ENCODE data around the gene RBM33. TPM values are rescaled to one million over a fixed set of nuclear protein-coding genes. Genes with fewer than 3 reads are reported as not detected.

The RBM33 gene
- total RNA-seq, 2 donors from 2014 or later, result 48.8 to 49.6 TPM

- no peak for DNase-seq (ENCODE audit: low spot score)
- intact Hi-C loops (cut with DNase I), result no loop called here
These were observed 66.6 kb downstream of the RBM33 start for GRCh38 chr7:155711081-155711480.

GRCh38 chr7:155713384-155713783 is 68.9 kb downstream of the RBM33 start:
- DNase-seq (ENCODE audit: low spot score), result no peak
- intact Hi-C loops (cut with DNase I), result no loop called here

GRCh38 chr7:155714702-155715101 is 70.2 kb downstream of the RBM33 start:
- intact Hi-C loops (cut with DNase I), result no loop called here
- no peak for DNase-seq (ENCODE audit: low spot score)

GRCh38 chr7:155715111-155715805 is 70.8 kb downstream of the RBM33 start:
- DNase-seq (ENCODE audit: low spot score), result no peak
- intact Hi-C loops (cut with DNase I), result no loop called here

- no peak for DNase-seq (ENCODE audit: low spot score)
- intact Hi-C loops (cut with DNase I), result no loop called here
These were observed 72.7 kb downstream of the RBM33 start for GRCh38 chr7:155717010-155717744.

- intact Hi-C loops (cut with DNase I), result no loop called here
- DNase-seq (ENCODE audit: low spot score), result no peak
These were observed 76.6 kb downstream of the RBM33 start for GRCh38 chr7:155721056-155721455.

- DNase-seq (ENCODE audit: low spot score), result no peak
- intact Hi-C loops (cut with DNase I), result no loop called here
These were observed 77.7 kb downstream of the RBM33 start for GRCh38 chr7:155722118-155722517.

DNA sequence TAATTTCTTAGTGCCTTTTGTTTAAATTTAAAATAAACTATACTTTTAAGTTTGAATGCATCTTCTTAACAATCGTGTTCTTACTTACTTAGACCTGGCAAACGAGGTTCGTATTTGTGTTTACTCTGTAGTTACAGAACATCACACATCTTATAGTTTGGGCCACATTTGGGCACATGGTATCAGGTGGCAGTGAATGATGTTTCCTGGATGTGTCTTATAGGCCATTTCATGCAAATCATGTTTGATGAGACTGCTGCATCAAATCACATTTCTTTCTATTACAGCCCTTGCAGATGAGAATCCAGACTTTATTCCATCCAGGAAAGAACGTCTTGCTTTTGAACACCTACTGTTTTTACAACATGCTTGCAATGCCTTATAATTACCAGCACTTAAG is 78.5 kb downstream of the RBM33 start:
- no peak for DNase-seq (ENCODE audit: low spot score)
- intact Hi-C loops (cut with DNase I), result no loop called here

GRCh38 chr7:155724327-155725005 is 80.0 kb downstream of the RBM33 start:
- no peak for DNase-seq (ENCODE audit: low spot score)
- intact Hi-C loops (cut with DNase I), result no loop called here

GRCh38 chr7:155725006-155725355 is 80.5 kb downstream of the RBM33 start:
- intact Hi-C loops (cut with DNase I), result no loop called here
- no peak for DNase-seq (ENCODE audit: low spot score)

DNA sequence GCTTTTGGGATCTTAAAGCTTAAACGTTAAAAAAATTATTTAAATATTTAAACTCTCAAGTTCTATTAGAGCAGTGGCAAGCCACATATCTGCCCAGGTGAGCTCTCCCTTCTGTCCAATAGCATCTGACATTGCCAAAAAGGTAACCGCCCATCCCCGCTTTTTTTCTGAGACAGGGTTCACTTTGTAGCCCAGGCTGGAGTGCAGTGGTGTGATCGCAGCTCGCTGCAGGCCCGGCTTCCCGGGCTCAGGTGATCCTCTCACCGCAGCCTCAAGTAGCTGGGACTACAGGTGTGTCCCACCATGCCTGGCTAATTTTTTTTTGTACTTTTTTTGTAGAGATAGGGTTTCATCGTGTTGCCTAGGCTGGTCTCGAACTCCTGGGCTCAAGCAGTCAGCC is 83.2 kb downstream of the RBM33 start:
- DNase-seq (ENCODE audit: low spot score), result no peak
- intact Hi-C loops (cut with DNase I), result no loop called here

DNA sequence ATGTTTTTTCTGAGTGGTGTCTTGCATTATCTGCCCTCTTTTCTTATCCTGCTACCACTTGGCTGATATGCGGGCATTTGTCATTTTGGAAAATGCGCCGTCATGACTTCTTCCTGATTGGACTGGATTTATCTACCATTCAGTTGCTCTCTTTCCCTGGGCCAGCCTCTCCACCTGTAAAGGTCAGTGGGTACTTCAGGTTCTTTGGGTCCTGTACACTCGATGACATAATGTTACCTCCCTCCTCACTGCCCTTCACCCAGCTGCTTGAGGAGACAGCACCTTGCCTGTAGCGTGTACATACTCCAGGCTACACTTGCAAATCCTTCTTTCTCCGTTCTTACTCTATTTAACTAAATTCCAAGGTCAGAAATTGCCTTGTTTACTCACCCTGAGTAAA is 83.7 kb downstream of the RBM33 start:
- intact Hi-C loops (cut with DNase I), result no loop called here
- no peak for DNase-seq (ENCODE audit: low spot score)

GRCh38 chr7:155729847-155730246 is 85.4 kb downstream of the RBM33 start:
- intact Hi-C loops (cut with DNase I), result loop anchor here in 1 of 2 donors (10.0 kb wide), 1 partner anchor 135 kb away; no protein-coding TSS in a partner anchor
- DNase-seq (ENCODE audit: low spot score), result no peak

DNA sequence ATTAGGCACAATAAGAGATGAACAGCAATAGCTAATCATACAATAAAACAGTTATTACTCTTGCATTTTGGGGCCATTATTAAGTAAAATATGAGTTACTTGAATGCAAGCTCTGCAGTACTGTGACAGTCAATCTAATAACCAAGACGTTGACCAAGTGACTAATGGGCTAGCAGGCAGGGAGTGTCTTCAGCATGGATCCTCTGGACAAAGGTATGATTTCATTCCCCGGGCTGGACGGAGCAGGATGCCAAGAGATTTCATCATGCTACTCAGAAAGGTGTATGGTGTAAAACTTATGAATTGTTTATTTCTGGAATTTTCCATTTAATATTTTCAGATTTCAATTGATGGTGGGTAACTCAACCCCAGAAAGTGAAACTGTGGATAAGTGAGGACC is 86.9 kb downstream of the RBM33 start:
- intact Hi-C loops (cut with DNase I), result loop anchor here in 1 of 2 donors (10.0 kb wide), 1 partner anchor 137 kb away; no protein-coding TSS in a partner anchor
- DNase-seq (ENCODE audit: low spot score), result no peak

DNA sequence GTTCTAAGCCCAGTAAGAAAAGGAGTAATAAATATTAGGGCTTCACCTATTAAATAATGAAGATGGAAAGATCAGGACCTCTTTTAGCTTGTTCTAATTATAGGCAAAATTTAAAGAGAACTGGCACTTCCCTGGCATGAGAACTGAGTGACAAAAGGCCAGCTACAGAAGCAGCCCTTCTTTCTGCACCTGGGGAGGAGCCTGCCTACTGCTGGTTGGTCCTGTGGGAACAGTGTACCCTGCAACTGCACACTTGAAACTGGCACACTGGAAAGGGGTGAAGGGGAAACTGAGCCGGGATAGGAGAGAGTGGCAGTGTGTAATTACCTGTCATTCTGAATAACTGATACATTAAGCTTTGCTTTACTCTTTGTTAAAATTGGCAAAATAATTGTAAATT is 87.4 kb downstream of the RBM33 start:
- intact Hi-C loops (cut with DNase I), result loop anchor here in 1 of 2 donors (10.0 kb wide), 1 partner anchor 137 kb away; no protein-coding TSS in a partner anchor
- DNase-seq (ENCODE audit: low spot score), result no peak

DNA sequence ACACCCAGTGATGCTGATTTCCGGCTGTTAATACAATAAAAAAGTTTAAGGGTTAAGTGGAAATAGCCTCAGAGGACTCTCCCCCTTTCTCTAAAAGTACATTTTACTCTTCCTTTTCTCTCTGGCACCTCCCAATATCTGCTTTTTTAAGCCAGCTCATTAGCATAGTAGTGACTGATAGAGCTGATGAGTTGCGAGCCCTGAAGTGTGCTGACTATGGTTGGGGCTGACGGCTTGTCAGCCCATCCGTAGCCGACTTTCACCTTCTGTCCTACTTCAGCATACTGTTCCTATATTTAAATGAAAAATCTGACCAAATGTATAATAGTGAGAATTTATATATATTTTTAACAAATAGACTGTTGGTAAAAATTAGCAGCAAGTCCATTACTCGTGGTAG is 87.8 kb downstream of the RBM33 start:
- DNase-seq (ENCODE audit: low spot score), result no peak
- intact Hi-C loops (cut with DNase I), result loop anchor here in 1 of 2 donors (10.0 kb wide), 1 partner anchor 137 kb away; no protein-coding TSS in a partner anchor

DNA sequence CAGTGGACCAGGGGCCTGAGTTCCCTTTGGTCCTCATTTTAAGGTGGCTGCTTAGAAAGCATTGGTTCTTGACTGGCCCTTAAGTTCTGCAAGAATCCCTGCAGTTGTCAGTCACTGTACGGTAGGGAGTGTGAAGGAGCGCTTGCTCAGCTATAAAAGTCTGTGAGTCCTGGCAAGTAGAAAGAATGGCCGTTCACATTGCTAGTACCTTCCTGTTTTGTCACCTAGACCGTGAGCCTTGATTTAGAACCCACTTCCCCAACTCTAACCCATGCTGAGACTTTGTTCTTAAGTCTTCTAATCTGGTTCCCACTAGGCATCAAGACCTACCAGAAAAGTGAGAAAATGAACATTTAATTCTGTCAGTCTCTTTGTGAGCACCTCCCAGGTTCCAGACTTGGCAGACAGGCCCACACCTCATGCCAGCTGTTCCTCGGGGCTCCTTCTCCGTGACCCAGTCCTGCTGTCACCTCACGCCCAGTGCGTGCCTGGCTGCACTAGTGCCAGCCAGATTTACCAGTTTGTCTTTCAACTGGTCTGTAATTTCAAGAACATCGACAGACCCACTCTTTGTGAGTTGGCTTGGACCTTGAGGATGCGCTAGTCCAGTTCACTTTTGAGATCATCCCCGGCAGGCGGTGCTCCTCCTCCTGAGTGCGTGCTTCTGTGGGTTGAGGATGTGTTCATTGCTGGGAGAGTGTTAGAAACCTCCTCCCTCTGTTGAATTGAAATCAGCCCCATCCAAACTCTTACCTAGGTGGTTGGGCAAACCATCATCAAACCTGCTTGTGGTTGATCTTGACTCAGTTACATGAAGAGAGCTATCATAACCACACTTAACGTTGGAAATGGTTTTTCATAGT is 89.4 kb downstream of the RBM33 start:
- DNase-seq (ENCODE audit: low spot score), result no peak
- intact Hi-C loops (cut with DNase I), result loop anchor here in 1 of 2 donors (10.0 kb wide), 1 partner anchor 139 kb away; no protein-coding TSS in a partner anchor

DNA sequence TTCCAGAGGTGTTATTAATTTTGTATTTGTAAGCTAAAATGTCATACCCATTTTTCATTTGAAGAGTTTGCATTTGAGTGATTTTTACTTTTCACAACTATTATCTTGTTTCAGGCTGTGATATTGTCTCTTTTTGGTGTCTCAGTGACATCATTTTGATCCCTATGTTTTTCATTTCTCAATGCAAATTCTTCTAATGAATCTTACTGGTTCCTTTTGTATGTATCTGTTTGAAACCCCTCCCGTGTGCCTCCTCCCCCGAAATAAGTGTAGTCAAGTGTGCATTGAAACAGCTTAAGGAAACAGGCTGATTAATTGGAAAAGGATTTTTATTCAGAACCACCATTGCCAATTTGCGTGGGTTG is 90.0 kb downstream of the RBM33 start:
- DNase-seq (ENCODE audit: low spot score), result no peak
- intact Hi-C loops (cut with DNase I), result loop anchor here in 1 of 2 donors (10.0 kb wide), 1 partner anchor 140 kb away; no protein-coding TSS in a partner anchor

DNA sequence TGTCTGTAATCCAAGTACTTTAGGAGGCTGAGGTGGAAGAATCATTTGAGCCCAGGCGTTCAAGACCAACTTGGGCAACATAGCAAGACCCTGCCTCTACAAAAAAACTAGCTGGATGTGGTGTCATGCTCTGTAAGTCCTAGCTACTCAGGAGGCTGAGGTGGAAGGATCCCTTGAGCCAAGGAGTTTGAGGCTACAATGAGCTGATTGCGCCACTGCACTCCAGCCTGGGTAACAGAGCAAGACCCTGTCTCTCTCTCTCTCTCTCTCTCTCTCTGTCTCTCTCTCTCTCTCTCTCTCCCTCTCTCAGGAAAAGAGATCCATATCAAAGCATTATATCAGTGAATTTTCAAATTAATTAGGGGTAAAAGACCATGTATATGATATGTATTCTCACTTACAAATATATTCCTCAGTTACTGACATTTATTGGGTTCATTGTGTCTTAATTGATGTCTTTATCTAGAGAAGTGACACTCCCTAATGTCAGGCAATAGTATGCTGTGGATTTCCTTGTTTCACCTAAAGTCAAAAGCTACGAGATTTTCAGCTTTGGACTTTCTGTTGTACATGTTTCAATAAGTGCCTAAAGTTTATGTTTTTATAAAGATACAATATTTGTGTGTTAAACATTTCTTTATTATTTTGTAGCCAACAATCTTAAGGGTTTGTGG is 91.1 kb downstream of the RBM33 start:
- intact Hi-C loops (cut with DNase I), result loop anchor here in 1 of 2 donors (10.0 kb wide), 1 partner anchor 141 kb away; no protein-coding TSS in a partner anchor
- DNase-seq (ENCODE audit: low spot score), result no peak

Data from posterior vena cava (tissue), 2 donors.